SH-SY5Y (cell line): ENCODE measurements around the gene CCDC137.

Source experiments
- GATA2 ChIP-seq: IDR thresholded peaks from 2 replicates; pipeline ENCODE4 v1.6.1; 2011; ENCODE audit warnings: mild to moderate bottlenecking, low read depth, low read length
- GATA3 ChIP-seq: IDR thresholded peaks from 2 replicates; pipeline ENCODE4 v1.6.1; 2011; ENCODE audit warnings: low read depth, mild to moderate bottlenecking, low read length, moderate library complexity

DNA sequence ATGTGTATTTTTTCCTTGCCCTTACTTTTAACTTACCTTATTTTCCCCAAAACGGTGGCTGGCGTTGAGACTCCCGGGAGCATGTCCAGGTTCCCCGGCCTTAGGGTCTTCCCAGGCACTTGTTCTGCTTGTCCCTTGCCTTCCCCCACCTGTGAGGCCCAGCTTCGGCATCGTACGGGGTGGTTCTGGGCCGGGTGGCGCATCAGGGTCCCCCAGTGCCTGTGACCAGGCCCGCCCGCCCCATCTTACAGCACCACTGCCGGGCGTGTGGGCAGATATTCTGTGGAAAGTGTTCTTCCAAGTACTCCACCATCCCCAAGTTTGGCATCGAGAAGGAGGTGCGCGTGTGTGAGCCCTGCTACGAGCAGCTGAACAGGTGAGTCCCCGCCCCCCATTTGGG lies 24.7 kb downstream of the CCDC137 start:
- TF ChIP-seq GATA3 (no peak), GATA2 (no peak)
